Body of pancreas (tissue), 4 donors: ENCODE measurements around the gene TSPAN14. TPM values are rescaled to one million over a fixed set of nuclear protein-coding genes. Genes with fewer than 3 reads are reported as not detected.

Experiments used
- ATAC-seq: fragments of 150-250 bp; one replicate; pipeline ENCODE4 v1.9.1; 2016
- DNase-seq, 4 donors: peaks; one replicate each; pipeline ENCODE4 v3.0.0-alpha.2; 2019
- H3K27ac ChIP-seq, 4 donors: fragments of 200-600 bp; sonication (generic); 1 replicate in 3 of 4; 2 replicates in 1 of 4; pipeline versions ENCODE4 v1.5.1 to v1.6.1; 2016 to 2019; ENCODE audit warnings: mild to moderate bottlenecking in 1 of 4, mixed read lengths in 1 of 4, moderate library complexity in 1 of 4
- H3K27me3 ChIP-seq, 2 donors: fragments of 200-600 bp; sonication (generic); one replicate each; pipeline ENCODE4 v1.6.0; 2016; ENCODE audit warnings: mild to moderate bottlenecking in 1 of 2
- H3K36me3 ChIP-seq, 2 donors: fragments of 200-600 bp; sonication (generic); replicated peaks in 1 of 2; 2 replicates each; pipeline ENCODE4 v1.5.1; 2016; ENCODE audit warnings: low read depth in 2 of 2; ENCODE audit not compliant: insufficient read depth in 1 of 2
- H3K4me1 ChIP-seq: fragments of 200-600 bp; sonication (generic); one replicate; pipeline ENCODE4 v1.6.0; 2016
- H3K4me3 ChIP-seq, 2 donors: fragments of 200-600 bp; sonication (generic); 1 replicate in 1 of 2; 2 replicates in 1 of 2; pipeline ENCODE4 v1.5.1; 2016 to 2019
- H3K9me3 ChIP-seq, 3 donors: fragments of 200-600 bp; sonication (generic); 1 replicate in 2 of 3; 2 replicates in 1 of 3; pipeline ENCODE4 v1.5.1; 2016
- POLR2A ChIP-seq, 3 donors: fragments of 450-650 bp; IDR thresholded peaks; one replicate each; pipeline ENCODE4 v1.6.1; 2016; ENCODE audit warnings: antibody characterized with exemption in 3 of 3, mild to moderate bottlenecking in 2 of 3
- WGBS, 2 donors: methylation state at CpG; one replicate each; pipeline ENCODE4 v1.1.5; 2017; 5-methylcytosine and 5-hydroxymethylcytosine counted together
- intact Hi-C: fragments of 100-400 bp; cut with DNase I; formaldehyde crosslinking; loops from one replicate; pipeline ENCODE4 v1.15.1; 2023
- total RNA-seq, 2 donors: library from RNA; depleted of rRNA; stranded (reverse); fragments of >200 nt; gene quantifications; one replicate each; pipeline ENCODE4 v1.1.0, GENCODE V29; 2016
- TF ChIP-seq, protein P1 (sequence below), 7 experiments: fragments of 450-650 bp in 4 of 7; fragments of 200-600 bp in 3 of 7; sonication (generic) in 3 of 7; IDR thresholded peaks; one replicate each; pipeline ENCODE4 v1.5.1; 2016 to 2019; ENCODE audit warnings: antibody characterized with exemption in 7 of 7

The TSPAN14 gene
- total RNA-seq, 2 donors from 2014 or later = 22.3 to 63.0 TPM

DNA sequence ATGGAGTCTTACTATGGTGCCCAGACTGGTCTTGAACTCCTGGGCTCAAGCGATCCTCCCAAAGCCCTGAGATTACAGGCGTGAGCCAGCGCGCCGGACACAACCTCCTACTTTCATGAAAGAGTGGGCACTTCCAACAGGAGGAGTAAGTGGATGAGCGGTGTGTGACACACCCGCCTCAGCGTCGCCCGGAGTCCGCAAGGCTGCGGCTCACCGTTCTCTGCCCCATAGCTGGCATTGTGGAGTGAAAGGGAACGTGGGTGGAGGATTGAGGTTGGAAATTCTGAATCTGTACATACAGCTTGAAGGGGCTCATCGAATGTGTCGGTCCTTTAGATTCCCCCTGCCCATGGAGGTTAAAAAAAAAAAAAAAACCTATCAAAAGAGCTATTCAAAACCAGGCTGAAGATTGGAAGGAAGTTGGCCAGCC lies 46.3 kb upstream of the TSPAN14 start:
- 2 to 10% methylated on average over 13 to 16 of the region's 16 CpGs for WGBS, 2 donors
- DNase-seq (peak; percentile 15 to 51 (median 30)), ATAC-seq (peak; percentile 67)
- Histone ChIP-seq H3K27me3 (no peaks in the 10 kb centered on the region), H3K4me3 (peak overlapping the region; percentile 64 to 90), H3K9me3 (no peaks in the 10 kb centered on the region), H3K36me3 (no peaks in the 10 kb centered on the region), H3K27ac (peak overlapping the region in 3 of 4 donors; percentile 79 to 83 (median 81)), H3K4me1 (peaks cover 31% of the 10 kb centered on the region)
- TF ChIP-seq POLR2A (IDR thresholded peaks at IDR 0.05) = no peak
- TF ChIP-seq, protein P1, sequence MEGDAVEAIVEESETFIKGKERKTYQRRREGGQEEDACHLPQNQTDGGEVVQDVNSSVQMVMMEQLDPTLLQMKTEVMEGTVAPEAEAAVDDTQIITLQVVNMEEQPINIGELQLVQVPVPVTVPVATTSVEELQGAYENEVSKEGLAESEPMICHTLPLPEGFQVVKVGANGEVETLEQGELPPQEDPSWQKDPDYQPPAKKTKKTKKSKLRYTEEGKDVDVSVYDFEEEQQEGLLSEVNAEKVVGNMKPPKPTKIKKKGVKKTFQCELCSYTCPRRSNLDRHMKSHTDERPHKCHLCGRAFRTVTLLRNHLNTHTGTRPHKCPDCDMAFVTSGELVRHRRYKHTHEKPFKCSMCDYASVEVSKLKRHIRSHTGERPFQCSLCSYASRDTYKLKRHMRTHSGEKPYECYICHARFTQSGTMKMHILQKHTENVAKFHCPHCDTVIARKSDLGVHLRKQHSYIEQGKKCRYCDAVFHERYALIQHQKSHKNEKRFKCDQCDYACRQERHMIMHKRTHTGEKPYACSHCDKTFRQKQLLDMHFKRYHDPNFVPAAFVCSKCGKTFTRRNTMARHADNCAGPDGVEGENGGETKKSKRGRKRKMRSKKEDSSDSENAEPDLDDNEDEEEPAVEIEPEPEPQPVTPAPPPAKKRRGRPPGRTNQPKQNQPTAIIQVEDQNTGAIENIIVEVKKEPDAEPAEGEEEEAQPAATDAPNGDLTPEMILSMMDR (IDR thresholded peaks at IDR 0.05) = no peak
- intact Hi-C loops = no loop called here

DNA sequence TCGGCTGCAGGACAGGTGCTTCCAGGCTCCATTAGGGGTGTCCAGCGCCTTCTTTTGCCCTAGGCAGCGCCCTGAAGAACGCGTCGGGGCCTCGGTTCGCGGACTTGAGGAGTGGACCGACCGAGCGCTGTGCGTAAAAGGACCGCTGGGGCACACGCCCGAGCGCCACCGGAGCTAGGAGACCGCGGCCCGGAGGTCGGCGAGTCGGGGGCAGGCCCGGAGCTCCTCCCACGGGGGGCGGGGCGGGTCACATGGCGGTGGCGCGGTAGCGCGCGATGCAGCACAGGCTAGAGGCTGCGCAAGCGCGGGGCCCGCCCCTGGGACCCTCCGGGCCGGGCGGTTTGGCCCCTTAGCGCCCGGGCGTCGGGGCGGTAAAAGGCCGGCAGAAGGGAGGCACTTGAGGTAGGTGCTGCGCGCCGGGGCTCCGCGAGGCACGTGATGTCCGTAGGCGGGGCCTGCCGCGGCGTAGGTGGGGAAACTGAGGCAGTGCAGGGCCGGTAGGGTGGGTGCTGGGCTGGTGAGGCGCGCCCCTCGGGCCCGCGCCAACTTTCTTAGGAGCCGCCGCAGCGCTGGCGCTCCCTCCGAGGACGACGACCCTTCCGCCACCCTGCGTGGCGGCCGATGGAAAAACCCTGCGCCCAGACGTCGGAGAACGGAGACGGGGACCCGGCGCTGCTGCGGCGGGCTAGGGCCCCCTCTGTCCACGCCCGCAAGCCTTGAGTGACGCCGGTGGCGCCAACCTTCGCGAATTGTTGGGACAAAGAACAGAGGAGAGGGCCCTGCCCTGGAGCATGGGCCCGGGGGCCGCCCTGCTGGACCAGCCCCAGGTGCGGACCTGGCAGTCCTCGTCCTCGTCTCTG lies 45.6 kb upstream of the TSPAN14 start, which contains the start of gene PRXL2A:
PRXL2A (plus strand) TSS at position 310 of the 860 bp plus-strand sequence. CDS start 11,917 bp downstream, outside the sequence.
- no peaks in the 10 kb centered on the region for H3K36me3 ChIP-seq
- DNase-seq (peak; percentile 84 to 91 (median 86)), ATAC-seq (peak; percentile 94)
- no peaks in the 10 kb centered on the region for H3K9me3 ChIP-seq
- peaks cover 32% of the 10 kb centered on the region for H3K4me1 ChIP-seq
- H3K27ac ChIP-seq = peak within 1 kb of the TSS; percentile 69 to 83 (median 80)
- intact Hi-C loops = no loop called here
- no peaks in the 10 kb centered on the region for H3K27me3 ChIP-seq
- TF ChIP-seq, protein P1 (IDR thresholded peaks at IDR 0.05) = peak in 1 of 7 experiments; percentile 37
- peak; percentile 42 to 59 (median 57) for TF ChIP-seq POLR2A (IDR thresholded peaks at IDR 0.05)
- WGBS, 2 donors = 0% methylated on average over 14 to 87 of the region's 96 CpGs
- H3K4me3 ChIP-seq = peak within 1 kb of the TSS; percentile 64 to 90

DNA sequence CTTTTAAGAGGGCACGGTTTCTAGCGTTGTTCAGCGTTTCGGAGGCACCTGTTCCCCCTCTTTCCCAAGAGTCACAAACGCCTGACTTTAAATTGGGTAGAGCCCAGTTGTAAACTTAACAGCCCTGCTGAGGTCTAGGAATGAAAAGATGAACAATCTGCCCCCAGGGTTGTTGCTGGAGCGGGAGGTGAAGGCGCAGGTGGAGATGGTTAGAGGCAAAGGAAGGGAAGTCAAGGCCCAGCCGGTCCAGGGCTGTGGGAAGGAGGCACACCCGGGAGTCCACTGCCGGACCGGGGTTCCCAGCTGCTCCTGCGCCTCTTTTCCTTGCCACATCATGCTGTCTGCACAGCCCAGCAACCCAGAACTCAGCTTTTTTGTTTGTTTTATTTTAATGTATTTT lies 45.0 kb upstream of the TSPAN14 start:
- intact Hi-C loops = no loop called here
- WGBS, 2 donors = 31 to 33% methylated on average over 12 of the region's 12 CpGs
- ATAC-seq = no peak

DNA sequence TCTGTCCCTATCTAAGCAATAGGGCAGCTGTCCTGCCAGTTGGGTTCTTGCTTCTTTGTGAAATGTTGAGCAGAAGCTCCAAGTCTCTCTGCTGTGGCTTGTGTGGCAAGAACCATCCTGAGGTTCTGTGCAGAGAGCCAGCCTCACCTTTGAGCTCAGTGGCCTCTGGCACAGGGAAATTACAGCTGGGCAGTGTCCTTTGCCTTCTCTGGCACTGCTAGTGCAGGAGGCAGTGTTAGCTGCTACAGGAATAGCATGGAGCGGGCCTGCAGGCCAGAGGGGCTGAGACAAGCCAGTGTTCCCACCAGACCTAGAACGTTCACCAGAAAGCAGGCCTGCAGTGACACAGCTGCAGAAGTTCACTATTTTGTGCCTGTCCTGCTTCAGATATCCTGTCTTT lies 44.0 kb upstream of the TSPAN14 start:
- ATAC-seq (no peak), DNase-seq (peak in 1 of 4 donors; percentile 17)
- intact Hi-C loops = no loop called here
- H3K27me3 ChIP-seq = no peaks in the 10 kb centered on the region
- peak overlapping the region in 1 of 4 donors; percentile 8 for H3K27ac ChIP-seq
- peaks cover 48% of the 10 kb centered on the region for H3K4me1 ChIP-seq
- no peaks in the 10 kb centered on the region for H3K36me3 ChIP-seq
- no peaks in the 10 kb centered on the region for H3K9me3 ChIP-seq
- TF ChIP-seq, protein P1 (IDR thresholded peaks at IDR 0.05) = no peak
- no peak for TF ChIP-seq POLR2A (IDR thresholded peaks at IDR 0.05)
- WGBS, 2 donors = 48 to 75% methylated on average over 2 of the region's 2 CpGs
- H3K4me3 ChIP-seq = no peak overlapping the region

More for the DNA sequence above, 45.0 kb upstream of the TSPAN14 start:
- no peak for DNase-seq
- Histone ChIP-seq H3K27me3 (no peaks in the 10 kb centered on the region), H3K4me3 (peak overlapping the region; percentile 64 to 90), H3K4me1 (peaks cover 38% of the 10 kb centered on the region), H3K9me3 (no peaks in the 10 kb centered on the region), H3K27ac (peak overlapping the region; percentile 69 to 83 (median 80)), H3K36me3 (no peaks in the 10 kb centered on the region)
- TF ChIP-seq POLR2A (IDR thresholded peaks at IDR 0.05) = no peak
- TF ChIP-seq, protein P1 (IDR thresholded peaks at IDR 0.05) = no peak
